Measurements from ENCODE around the gene GNA12. TPM values are rescaled to one million over a fixed set of nuclear protein-coding genes. Genes with fewer than 3 reads are reported as not detected.

GNA12 gene
- total RNA-seq, 1 donor from 2014 or later, result 29.5 TPM

DNA sequence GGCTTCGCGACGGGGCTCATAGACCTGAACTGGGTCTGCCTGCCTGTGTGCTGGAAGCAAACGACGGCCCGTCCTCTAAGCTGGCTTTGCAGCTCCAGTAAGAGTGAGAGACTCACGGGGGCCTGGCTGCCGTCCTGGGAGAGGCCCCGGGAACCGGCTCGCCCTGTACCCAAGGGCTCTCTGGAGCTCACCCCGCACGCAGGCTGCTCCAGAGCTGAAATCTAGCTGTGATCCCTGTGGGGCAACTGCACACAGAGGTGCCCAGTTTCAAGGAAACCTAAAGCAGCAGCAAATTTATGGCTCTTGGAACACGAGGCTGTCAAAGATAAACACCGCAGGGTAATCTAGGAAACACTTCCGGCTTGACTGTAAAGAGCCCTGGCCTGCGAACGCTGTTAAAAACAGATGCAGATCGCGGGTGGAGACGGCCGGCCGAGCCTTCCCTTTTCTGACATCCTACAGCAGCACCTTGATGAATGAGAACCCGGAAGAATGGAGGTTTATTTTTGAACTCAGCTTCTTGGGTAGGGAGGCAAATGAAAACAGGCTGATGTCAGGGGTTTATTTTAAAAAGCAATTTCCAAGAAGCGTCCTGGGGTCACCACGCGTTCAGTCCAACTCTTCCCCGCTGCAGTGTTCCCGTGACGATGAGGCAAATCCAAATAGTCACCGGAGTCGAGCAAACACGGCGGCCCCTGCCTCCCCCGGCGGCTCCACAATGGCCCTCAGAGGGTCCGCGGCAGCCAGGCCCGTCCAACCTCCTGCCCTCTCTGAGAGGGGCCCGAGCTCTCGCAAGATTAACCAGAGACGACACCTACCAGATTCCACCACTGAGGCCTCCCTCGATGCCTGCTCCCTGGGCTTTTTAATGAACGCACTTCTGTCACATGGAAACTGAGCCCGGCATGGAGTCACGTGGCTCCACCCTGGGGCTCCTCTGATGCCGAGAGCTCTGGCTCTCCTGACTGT lies 126.5 kb downstream of the GNA12 start:
- Histone ChIP-seq H3K9me3 (no peaks in the 10 kb centered on the region), H3K27me3 (no peaks in the 10 kb centered on the region), H3K36me3 (peaks cover 0 to 5% of the 10 kb centered on the region in 2 donors), H3K27ac (peak overlapping the region; percentile 47), H3K4me1 (peaks cover 16% of the 10 kb centered on the region), H3K4me3 (no peak overlapping the region)
- DNase-seq (ENCODE audit: extremely low spot score in 2 of 2), result no peak
- intact Hi-C loops (cut with DNase I), result loop anchor here (10.0 kb wide), 1 partner anchor 1693 kb away; no protein-coding TSS in a partner anchor
- TF ChIP-seq POLR2A (IDR thresholded peaks at IDR 0.05), result no peak
- peak in 1 of 2 donors; percentile 48 for TF ChIP-seq POLR2AphosphoS5 (IDR thresholded peaks at IDR 0.05; ENCODE audit: insufficient read depth in 1 of 2, low read depth in 1 of 2)

DNA sequence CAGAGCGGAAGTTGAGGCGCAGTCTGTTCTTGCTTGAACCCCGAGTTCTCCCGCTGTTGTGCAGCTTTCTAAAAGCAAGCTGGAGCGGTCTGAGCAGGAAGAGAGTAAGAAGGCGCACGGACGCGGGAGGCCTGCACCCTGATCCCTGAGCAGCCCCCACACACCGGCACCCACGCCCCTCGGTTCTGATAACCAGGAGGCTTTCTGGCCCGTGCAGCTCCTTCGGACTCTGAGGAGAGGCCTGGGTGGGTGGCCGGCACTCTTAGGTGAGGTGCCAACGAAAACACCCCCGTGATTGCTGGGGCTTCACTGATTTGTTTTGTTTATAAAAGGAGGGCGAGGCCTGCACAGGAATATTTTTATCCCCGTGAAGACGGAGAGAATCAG lies 127.2 kb downstream of the GNA12 start:
- peak overlapping the region; percentile 47 for H3K27ac ChIP-seq
- DNase-seq (ENCODE audit: extremely low spot score in 2 of 2), result no peak
- intact Hi-C loops (cut with DNase I), result loop anchor here (10.0 kb wide), 1 partner anchor 1692 kb away; no protein-coding TSS in a partner anchor
- no peak overlapping the region for H3K4me3 ChIP-seq
- H3K27me3 ChIP-seq, result no peaks in the 10 kb centered on the region
- H3K9me3 ChIP-seq, result no peaks in the 10 kb centered on the region
- H3K4me1 ChIP-seq, result peaks cover 16% of the 10 kb centered on the region
- peaks cover 0 to 5% of the 10 kb centered on the region in 2 donors for H3K36me3 ChIP-seq
- TF ChIP-seq POLR2AphosphoS5 (IDR thresholded peaks at IDR 0.05; ENCODE audit: insufficient read depth in 1 of 2, low read depth in 1 of 2) (no peak), POLR2A (IDR thresholded peaks at IDR 0.05) (no peak)
- TF ChIP-seq, protein P1, sequence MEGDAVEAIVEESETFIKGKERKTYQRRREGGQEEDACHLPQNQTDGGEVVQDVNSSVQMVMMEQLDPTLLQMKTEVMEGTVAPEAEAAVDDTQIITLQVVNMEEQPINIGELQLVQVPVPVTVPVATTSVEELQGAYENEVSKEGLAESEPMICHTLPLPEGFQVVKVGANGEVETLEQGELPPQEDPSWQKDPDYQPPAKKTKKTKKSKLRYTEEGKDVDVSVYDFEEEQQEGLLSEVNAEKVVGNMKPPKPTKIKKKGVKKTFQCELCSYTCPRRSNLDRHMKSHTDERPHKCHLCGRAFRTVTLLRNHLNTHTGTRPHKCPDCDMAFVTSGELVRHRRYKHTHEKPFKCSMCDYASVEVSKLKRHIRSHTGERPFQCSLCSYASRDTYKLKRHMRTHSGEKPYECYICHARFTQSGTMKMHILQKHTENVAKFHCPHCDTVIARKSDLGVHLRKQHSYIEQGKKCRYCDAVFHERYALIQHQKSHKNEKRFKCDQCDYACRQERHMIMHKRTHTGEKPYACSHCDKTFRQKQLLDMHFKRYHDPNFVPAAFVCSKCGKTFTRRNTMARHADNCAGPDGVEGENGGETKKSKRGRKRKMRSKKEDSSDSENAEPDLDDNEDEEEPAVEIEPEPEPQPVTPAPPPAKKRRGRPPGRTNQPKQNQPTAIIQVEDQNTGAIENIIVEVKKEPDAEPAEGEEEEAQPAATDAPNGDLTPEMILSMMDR (IDR thresholded peaks at IDR 0.05), result no peak

DNA sequence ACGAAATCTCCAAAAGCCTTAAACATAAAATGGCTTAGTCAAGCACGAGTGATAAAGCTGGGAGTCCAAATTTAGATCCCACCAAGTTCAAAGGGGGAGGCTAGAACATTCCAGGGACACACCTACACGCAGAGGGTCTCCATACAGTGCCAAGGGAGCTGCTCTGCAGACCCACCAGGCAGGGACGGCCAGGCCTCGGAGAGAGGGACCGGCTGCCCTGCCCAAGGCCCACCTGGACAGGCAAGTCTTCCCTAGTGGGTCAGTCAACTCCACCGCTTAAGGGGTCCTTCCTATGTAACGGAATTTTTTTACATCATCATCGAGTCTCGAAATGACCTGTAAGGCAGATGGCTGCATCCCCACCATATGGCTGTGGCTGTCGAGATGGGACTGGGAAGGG lies 127.6 kb downstream of the GNA12 start:
- H3K27me3 ChIP-seq, result no peaks in the 10 kb centered on the region
- no peaks in the 10 kb centered on the region for H3K9me3 ChIP-seq
- intact Hi-C loops (cut with DNase I), result loop anchor here (10.0 kb wide), 1 partner anchor 1692 kb away; no protein-coding TSS in a partner anchor
- H3K27ac ChIP-seq, result peak overlapping the region; percentile 47
- peaks cover 0 to 5% of the 10 kb centered on the region in 2 donors for H3K36me3 ChIP-seq
- TF ChIP-seq POLR2AphosphoS5 (IDR thresholded peaks at IDR 0.05; ENCODE audit: insufficient read depth in 1 of 2, low read depth in 1 of 2) (no peak), POLR2A (IDR thresholded peaks at IDR 0.05) (no peak)
- TF ChIP-seq, protein P1 (IDR thresholded peaks at IDR 0.05), result no peak
- H3K4me3 ChIP-seq, result no peak overlapping the region
- no peak for DNase-seq (ENCODE audit: extremely low spot score in 2 of 2)
- H3K4me1 ChIP-seq, result peaks cover 16% of the 10 kb centered on the region

DNA sequence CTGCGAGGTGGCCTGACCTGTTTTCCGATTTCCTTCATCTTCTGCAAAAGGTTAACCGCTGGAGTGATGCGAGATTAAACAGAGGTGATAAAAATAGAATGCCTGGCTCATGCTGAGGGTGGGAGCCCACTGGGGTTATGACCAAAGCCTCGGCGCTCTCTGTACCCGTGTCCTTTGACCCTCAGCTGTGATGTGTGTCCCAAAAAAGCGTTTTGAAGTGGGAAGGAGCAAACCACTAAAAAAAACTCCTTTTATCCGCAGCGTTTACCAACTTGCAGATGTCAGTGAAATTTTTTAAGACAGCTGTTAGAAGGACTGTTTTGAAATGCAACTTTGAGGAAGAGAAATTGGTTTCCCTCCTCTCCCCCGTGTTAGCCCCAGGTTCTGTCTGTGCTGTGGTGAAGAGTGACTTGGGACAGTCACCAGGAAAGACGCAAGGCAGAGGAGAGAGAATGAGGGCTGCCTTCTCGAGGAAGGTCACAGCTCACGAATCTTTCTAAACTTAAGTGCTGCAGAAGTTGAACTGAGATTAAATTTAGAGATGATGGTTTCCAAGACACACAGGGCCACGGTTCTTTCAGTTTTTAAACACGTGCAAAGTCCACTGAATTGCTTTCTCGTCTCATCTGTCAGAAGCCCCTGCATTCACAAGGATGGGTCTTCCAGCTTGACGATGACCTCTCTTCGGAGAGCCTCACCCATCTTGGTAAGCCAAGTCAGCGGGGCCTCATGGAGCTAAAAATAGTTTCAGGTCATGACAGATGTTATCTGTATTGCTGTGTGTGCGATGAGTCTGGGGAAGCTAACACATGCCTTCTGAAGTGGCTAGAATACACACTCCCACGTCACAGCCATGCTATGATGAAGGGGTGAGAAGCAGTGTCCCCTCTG lies 128.5 kb downstream of the GNA12 start:
- intact Hi-C loops (cut with DNase I), result loop anchor here (10.0 kb wide), 1 partner anchor 1691 kb away; no protein-coding TSS in a partner anchor
- no peak for TF ChIP-seq POLR2A (IDR thresholded peaks at IDR 0.05)
- TF ChIP-seq POLR2AphosphoS5 (IDR thresholded peaks at IDR 0.05; ENCODE audit: insufficient read depth in 1 of 2, low read depth in 1 of 2), result no peak
- TF ChIP-seq, protein P1 (IDR thresholded peaks at IDR 0.05), result no peak

DNA sequence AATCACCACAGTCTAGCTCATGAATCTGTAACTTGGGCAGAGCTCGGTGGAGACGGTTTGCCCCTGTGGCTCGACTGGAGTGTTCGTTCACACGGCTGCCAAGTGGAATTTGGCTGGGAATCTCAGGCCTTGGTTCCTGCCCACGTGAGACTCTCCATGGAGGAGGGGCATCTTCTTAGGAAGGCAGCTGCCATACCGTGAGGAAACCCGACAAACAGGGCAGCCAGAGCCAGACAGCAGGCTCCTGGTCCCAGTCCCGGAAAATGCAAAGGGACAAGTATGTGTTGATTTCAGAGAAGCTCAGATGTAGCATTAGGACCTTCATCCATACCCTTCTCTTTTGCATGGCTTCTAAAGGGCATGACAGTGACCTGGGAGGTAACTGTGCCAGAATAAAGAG lies 129.5 kb downstream of the GNA12 start:
- Histone ChIP-seq H3K4me1 (peaks cover 16% of the 10 kb centered on the region), H3K4me3 (no peak overlapping the region), H3K9me3 (no peaks in the 10 kb centered on the region), H3K36me3 (no peaks in the 10 kb centered on the region), H3K27me3 (no peaks in the 10 kb centered on the region), H3K27ac (no peak overlapping the region)
- no peak for DNase-seq (ENCODE audit: extremely low spot score in 2 of 2)
- intact Hi-C loops (cut with DNase I), result loop anchor here (10.0 kb wide), 1 partner anchor 1690 kb away; no protein-coding TSS in a partner anchor
- TF ChIP-seq POLR2AphosphoS5 (IDR thresholded peaks at IDR 0.05; ENCODE audit: insufficient read depth in 1 of 2, low read depth in 1 of 2) (no peak), POLR2A (IDR thresholded peaks at IDR 0.05) (no peak)
- TF ChIP-seq, protein P1 (IDR thresholded peaks at IDR 0.05), result no peak

More for the DNA sequence above, 128.5 kb downstream of the GNA12 start:
- H3K4me3 ChIP-seq, result no peak overlapping the region
- H3K36me3 ChIP-seq, result peaks cover 0 to 5% of the 10 kb centered on the region in 2 donors
- no peak for DNase-seq (ENCODE audit: extremely low spot score in 2 of 2)
- H3K27ac ChIP-seq, result no peak overlapping the region
- peaks cover 16% of the 10 kb centered on the region for H3K4me1 ChIP-seq
- no peaks in the 10 kb centered on the region for H3K9me3 ChIP-seq
- H3K27me3 ChIP-seq, result no peaks in the 10 kb centered on the region

Data from vagina (tissue), 2 donors.